GM12878 (cell line): ENCODE data around the gene EFNA1. TPM values are rescaled to one million over a fixed set of nuclear protein-coding genes. Genes with fewer than 3 reads are reported as not detected.
A peak's percentile ranks its signal among the peaks of the same experiment; 100 is the strongest.

ENCODE experiments used
- ATAC-seq: fragments of 200-7000 bp; cut with Tn5 transposase; 3 replicates; pipeline ENCODE4 v1.9.1; 2020; ENCODE audit warnings: mild to moderate bottlenecking, moderate library complexity
- BruUV-seq: library from RNA; stranded (reverse); fragments of 400-500 nt; replicated peaks from 2 replicates; lab custom pipeline; 2021; lab: Mats Ljungman, UMichigan
- CTCF ChIA-PET: fragments of 300-600 bp; sonication (Branson Sonifier 250); formaldehyde crosslinking; extraction: SDS; loops from one replicate; lab custom pipeline; 2021; ENCODE audit warnings: inconsistent platforms; lab: Yijun Ruan, JAX
- POLR2A ChIA-PET: fragments of 350-600 bp; formaldehyde crosslinking; extraction: SDS; loops from one replicate; lab custom pipeline; 2021; ENCODE audit warnings: inconsistent platforms; lab: Charles Lee
- RAD21 ChIA-PET: fragments of 300-600 bp; sonication (Branson Sonifier 250); formaldehyde crosslinking; loops from one replicate; lab custom pipeline; 2023; ENCODE audit warnings: antibody characterized with exemption; ENCODE audit not compliant: unreplicated experiment; lab: Charles Lee
- SMC1A ChIA-PET: fragments of 300-600 bp; sonication (Branson Sonifier 250); formaldehyde crosslinking; loops from one replicate; lab custom pipeline; 2023; ENCODE audit not compliant: unreplicated experiment, uncharacterized antibody; lab: Charles Lee
- DNase-seq: peaks from one replicate; pipeline ENCODE4 v3.0.0-alpha.2; 2011; ENCODE audit warnings: low read depth, low spot score
- FAIRE-seq: peaks from 3 replicates; lab custom pipeline; 2011; peaks lifted over from hg19 to GRCh38; lab: Jason Lieb, UNC
- H2AFZ ChIP-seq: 2 replicates; pipeline ENCODE4 v1.6.0; 2011; ENCODE audit warnings: low read depth, low read length, control low read depth; ENCODE audit not compliant: control insufficient read depth
- H3K27ac ChIP-seq: 2 replicates; pipeline ENCODE4 v1.5.1; 2011; ENCODE audit warnings: control low read depth; ENCODE audit not compliant: control insufficient read depth, insufficient read depth
- H3K27me3 ChIP-seq, 2 experiments: replicated peaks in 1 of 2; 2 replicates each; pipeline versions ENCODE4 v1.6.0 to v1.6.1; 2011; ENCODE audit warnings: low read length in 1 of 2; ENCODE audit not compliant: control insufficient read depth in 2 of 2, insufficient read depth in 2 of 2
- H3K36me3 ChIP-seq, 2 experiments: 2 replicates each; pipeline ENCODE4 v1.5.1; 2011; ENCODE audit warnings: low read length in 1 of 2; ENCODE audit not compliant: control insufficient read depth in 2 of 2, insufficient read depth in 2 of 2
- H3K4me1 ChIP-seq: 2 replicates; pipeline ENCODE4 v1.6.1; 2011; ENCODE audit warnings: mild to moderate bottlenecking, low read length, moderate library complexity, mixed read lengths; ENCODE audit not compliant: control insufficient read depth, insufficient read depth
- H3K4me2 ChIP-seq: 2 replicates; pipeline ENCODE4 v1.6.0; 2011; ENCODE audit warnings: control low read depth; ENCODE audit not compliant: control insufficient read depth, insufficient read depth
- H3K4me3 ChIP-seq: fragments of 200-600 bp; sonication (generic); 2 replicates; pipeline ENCODE4 v1.5.1; 2016
- H3K79me2 ChIP-seq: 2 replicates; pipeline ENCODE4 v1.6.0; 2011; ENCODE audit warnings: low read length; ENCODE audit not compliant: control insufficient read depth, insufficient read depth
- H3K9ac ChIP-seq: 2 replicates; pipeline ENCODE4 v1.8.0; 2011; ENCODE audit warnings: low read length, control low read depth, mixed read lengths; ENCODE audit not compliant: control insufficient read depth, insufficient read depth
- H3K9me3 ChIP-seq: replicated peaks from 3 replicates; pipeline ENCODE4 v1.5.1; 2011; ENCODE audit warnings: mild to moderate bottlenecking, low read length; ENCODE audit not compliant: control insufficient read depth, insufficient read depth
- H4K20me1 ChIP-seq: 2 replicates; pipeline ENCODE4 v1.6.0; 2011; ENCODE audit not compliant: control insufficient read depth, insufficient read depth
- BHLHE40 ChIP-seq, 2 experiments: fragments of 450-650 bp in 1 of 2; IDR thresholded peaks; 2 replicates each; pipeline ENCODE4 v1.6.1; 2011 to 2017; ENCODE audit warnings: low read depth in 2 of 2, borderline replicate concordance in 1 of 2, improper control_type of control experiment in 1 of 2, low read length in 1 of 2, mild to moderate bottlenecking in 1 of 2
- EP300 ChIP-seq, 2 experiments: fragments of 150-350 bp in 1 of 2; IDR thresholded peaks; 2 replicates each; pipeline ENCODE4 v1.6.1; 2011 to 2012; ENCODE audit warnings: low read depth in 2 of 2, low read length in 2 of 2, borderline replicate concordance in 1 of 2, improper control_type of control experiment in 1 of 2, inconsistent platforms in 1 of 2; ENCODE audit not compliant: control insufficient read depth in 1 of 2
- IRF4 ChIP-seq: IDR thresholded peaks from 2 replicates; pipeline ENCODE4 v1.6.1; 2011; ENCODE audit warnings: low read depth, low read length
- JUNB ChIP-seq: IDR thresholded peaks from 2 replicates; pipeline ENCODE4 v1.6.1; 2016; ENCODE audit warnings: antibody characterized with exemption, mild to moderate bottlenecking
- NR2F1 ChIP-seq: fragments of 450-650 bp; conservative IDR thresholded peaks from 2 replicates; pipeline ENCODE4 v1.6.1; 2017; ENCODE audit warnings: mild to moderate bottlenecking
- NRF1 ChIP-seq: conservative IDR thresholded peaks from 2 replicates; pipeline ENCODE4 v1.6.1; 2011; ENCODE audit warnings: mild to moderate bottlenecking, low read depth, low read length, improper control_type of control experiment
- WGBS: methylation state at CpG from one replicate; pipeline ENCODE4 v1.1.6; 2016; ENCODE audit warnings: low lambda C conversion rate; ENCODE audit not compliant: insufficient replicate concordance, insufficient coverage; ENCODE audit errors: missing lambda C conversion rate; 5-methylcytosine and 5-hydroxymethylcytosine counted together
- in situ Hi-C: fragments of 300-500 bp; cut with MboI; formaldehyde crosslinking; loops from 9 replicates; pipeline ENCODE4 v1.14.3; 2018; ENCODE audit warnings: mixed read lengths
- intact Hi-C: fragments of 100-400 bp; cut with micrococcal nuclease; formaldehyde crosslinking; loops from one replicate; pipeline ENCODE4 v1.14.2; 2022; ENCODE audit not compliant: unreplicated experiment
- polyA plus RNA-seq, 11 experiments: library from polyadenylated mRNA; depleted of rRNA in 4 of 11; unstranded in 6 of 11; stranded (reverse) in 5 of 11; fragments of >200 nt; fragmentation: Nextera tagmentation in 4 of 11; fragmentation: Illumina TruSeq in 1 of 11; extraction: Ambion mirVana in 4 of 11; extraction: Trizol in 1 of 11; gene quantifications; 1 replicate in 1 of 11; 2 replicates in 10 of 11; pipeline versions ENCODE4 v1.2.1 to v1.2.3, GENCODE V29; 2011 to 2016; ENCODE audit warnings: inconsistent platforms in 2 of 11, missing spikeins in 2 of 11, low read depth in 1 of 11
- total RNA-seq, 4 experiments: library from RNA; depleted of rRNA in 3 of 4; stranded (reverse); fragments of >200 nt in 3 of 4; fragmentation: Illumina TruSeq in 1 of 4; extraction: Trizol in 1 of 4; gene quantifications; 2 replicates each; pipeline versions ENCODE4 v1.2.1 to v1.2.3, GENCODE V29; 2013 to 2021
- TF ChIP-seq, protein P1 (sequence below): IDR thresholded peaks from 2 replicates; pipeline ENCODE4 v1.6.1; 2012; ENCODE audit warnings: improper control_type of control experiment, low read depth, low read length; ENCODE audit not compliant: insufficient replicate concordance
- TF ChIP-seq, protein P2 (sequence below): fragments of 450-650 bp; IDR thresholded peaks from 2 replicates; pipeline ENCODE4 v1.6.1; 2016; ENCODE audit warnings: mild to moderate bottlenecking, moderate library complexity, borderline replicate concordance

Gene EFNA1
- total and polyA plus RNA-seq, 10 of the 15 experiments (the other 5 are each of a cell fraction or from before 2014, with no cell fraction given) = 0.13 to 7.5 (median 0.28) TPM; not detected in 5

DNA sequence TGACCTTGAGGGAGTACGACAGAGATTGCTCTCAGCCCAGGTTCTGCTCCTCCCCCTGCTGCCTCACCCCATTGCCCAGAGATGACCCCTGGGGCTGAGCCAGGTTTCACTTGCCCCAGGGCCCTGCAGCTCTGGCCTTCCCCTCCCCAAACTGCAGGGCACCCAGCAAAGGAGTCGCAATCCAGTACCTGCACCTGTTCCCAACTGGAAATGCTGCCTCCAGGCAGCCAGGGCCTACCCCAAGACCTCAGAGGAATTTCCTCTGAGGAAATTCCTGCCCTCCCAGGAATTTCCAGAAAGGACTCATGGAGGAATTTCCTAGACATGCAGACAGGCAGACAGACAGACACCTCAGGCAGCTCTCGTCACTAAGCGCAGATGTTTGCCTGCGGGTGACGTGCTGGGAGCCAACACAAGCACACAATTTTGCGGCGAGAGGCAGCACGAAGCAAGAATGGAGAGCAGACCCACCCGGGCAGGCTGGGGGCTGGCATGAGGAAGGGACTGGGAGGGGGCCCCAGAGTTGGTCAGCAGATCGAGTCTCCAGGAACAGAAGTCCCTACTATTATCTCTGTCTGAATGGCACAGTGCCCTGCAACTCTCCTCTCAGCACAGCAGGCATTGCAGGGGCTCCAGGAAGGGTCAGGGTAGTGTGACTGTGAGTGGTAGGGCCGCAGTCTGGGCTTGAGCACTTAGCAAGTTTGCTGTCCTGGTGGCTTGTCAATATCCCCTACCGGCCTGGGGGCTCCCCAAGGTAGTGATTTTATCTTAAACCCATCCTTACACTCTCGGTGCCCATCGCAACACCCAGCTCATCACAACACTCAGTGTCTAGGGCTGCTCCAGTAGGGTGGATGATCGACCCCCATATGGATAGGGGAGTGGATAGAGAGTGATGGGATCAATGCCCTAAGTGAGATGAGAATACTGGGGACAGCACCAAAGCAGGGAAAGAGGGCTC is 2.9 kb upstream of the EFNA1 start:
- ATAC-seq = no peak
- Histone ChIP-seq H3K4me2 (no peak overlapping the region), H3K9me3 (no peaks in the 10 kb centered on the region), H3K4me3 (no peak overlapping the region), H3K4me1 (peaks cover 14% of the 10 kb centered on the region), H4K20me1 (no peaks in the 10 kb centered on the region), H3K27ac (no peak overlapping the region), H2AFZ (no peak overlapping the region), H3K36me3 (no peaks in the 10 kb centered on the region), H3K9ac (no peak overlapping the region), H3K79me2 (no peaks in the 10 kb centered on the region), H3K27me3 (peaks cover 14 to 24% of the 10 kb centered on the region in 2 experiments)
- DNase-seq = no peak
- ChIA-PET POLR2A (interaction anchor here (1.2 to 2.3 kb wide), 2 partner anchors 9 to 10 kb away, joined by 3 to 6 read pairs; no protein-coding TSS in a partner anchor), CTCF (interaction anchor here (1.0 to 1.9 kb wide), 4 partner anchors 33 to 48 kb away, joined by 3 to 6 read pairs (median 4); partner anchors contain the start of gene KRTCAP2), RAD21 (no interaction called here), SMC1A (no interaction called here)
- in situ Hi-C loops (no loop called here), intact Hi-C loops (no loop called here)
- BruUV-seq = no TSS peak
- WGBS = 46% methylated on average over 16 of the region's 16 CpGs
- TF ChIP-seq NRF1 (no peak), JUNB (no peak), BHLHE40 (IDR thresholded peaks at IDR 0.05; ENCODE audit: borderline replicate concordance in 1 of 2, low read depth in 2 of 2, low read length in 1 of 2) (no peak), NR2F1 (0 out of 2 replicates have a peak, but pooled peaks have one; percentile 22), IRF4 (no peak), EP300 (IDR thresholded peaks at IDR 0.05; ENCODE audit: borderline replicate concordance in 1 of 2, control insufficient read depth in 1 of 2, low read depth in 2 of 2, low read length in 2 of 2) (no peak)
- TF ChIP-seq, protein P1, sequence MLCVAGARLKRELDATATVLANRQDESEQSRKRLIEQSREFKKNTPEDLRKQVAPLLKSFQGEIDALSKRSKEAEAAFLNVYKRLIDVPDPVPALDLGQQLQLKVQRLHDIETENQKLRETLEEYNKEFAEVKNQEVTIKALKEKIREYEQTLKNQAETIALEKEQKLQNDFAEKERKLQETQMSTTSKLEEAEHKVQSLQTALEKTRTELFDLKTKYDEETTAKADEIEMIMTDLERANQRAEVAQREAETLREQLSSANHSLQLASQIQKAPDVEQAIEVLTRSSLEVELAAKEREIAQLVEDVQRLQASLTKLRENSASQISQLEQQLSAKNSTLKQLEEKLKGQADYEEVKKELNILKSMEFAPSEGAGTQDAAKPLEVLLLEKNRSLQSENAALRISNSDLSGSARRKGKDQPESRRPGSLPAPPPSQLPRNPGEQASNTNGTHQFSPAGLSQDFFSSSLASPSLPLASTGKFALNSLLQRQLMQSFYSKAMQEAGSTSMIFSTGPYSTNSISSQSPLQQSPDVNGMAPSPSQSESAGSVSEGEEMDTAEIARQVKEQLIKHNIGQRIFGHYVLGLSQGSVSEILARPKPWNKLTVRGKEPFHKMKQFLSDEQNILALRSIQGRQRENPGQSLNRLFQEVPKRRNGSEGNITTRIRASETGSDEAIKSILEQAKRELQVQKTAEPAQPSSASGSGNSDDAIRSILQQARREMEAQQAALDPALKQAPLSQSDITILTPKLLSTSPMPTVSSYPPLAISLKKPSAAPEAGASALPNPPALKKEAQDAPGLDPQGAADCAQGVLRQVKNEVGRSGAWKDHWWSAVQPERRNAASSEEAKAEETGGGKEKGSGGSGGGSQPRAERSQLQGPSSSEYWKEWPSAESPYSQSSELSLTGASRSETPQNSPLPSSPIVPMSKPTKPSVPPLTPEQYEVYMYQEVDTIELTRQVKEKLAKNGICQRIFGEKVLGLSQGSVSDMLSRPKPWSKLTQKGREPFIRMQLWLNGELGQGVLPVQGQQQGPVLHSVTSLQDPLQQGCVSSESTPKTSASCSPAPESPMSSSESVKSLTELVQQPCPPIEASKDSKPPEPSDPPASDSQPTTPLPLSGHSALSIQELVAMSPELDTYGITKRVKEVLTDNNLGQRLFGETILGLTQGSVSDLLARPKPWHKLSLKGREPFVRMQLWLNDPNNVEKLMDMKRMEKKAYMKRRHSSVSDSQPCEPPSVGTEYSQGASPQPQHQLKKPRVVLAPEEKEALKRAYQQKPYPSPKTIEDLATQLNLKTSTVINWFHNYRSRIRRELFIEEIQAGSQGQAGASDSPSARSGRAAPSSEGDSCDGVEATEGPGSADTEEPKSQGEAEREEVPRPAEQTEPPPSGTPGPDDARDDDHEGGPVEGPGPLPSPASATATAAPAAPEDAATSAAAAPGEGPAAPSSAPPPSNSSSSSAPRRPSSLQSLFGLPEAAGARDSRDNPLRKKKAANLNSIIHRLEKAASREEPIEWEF = no peak
- TF ChIP-seq, protein P2, sequence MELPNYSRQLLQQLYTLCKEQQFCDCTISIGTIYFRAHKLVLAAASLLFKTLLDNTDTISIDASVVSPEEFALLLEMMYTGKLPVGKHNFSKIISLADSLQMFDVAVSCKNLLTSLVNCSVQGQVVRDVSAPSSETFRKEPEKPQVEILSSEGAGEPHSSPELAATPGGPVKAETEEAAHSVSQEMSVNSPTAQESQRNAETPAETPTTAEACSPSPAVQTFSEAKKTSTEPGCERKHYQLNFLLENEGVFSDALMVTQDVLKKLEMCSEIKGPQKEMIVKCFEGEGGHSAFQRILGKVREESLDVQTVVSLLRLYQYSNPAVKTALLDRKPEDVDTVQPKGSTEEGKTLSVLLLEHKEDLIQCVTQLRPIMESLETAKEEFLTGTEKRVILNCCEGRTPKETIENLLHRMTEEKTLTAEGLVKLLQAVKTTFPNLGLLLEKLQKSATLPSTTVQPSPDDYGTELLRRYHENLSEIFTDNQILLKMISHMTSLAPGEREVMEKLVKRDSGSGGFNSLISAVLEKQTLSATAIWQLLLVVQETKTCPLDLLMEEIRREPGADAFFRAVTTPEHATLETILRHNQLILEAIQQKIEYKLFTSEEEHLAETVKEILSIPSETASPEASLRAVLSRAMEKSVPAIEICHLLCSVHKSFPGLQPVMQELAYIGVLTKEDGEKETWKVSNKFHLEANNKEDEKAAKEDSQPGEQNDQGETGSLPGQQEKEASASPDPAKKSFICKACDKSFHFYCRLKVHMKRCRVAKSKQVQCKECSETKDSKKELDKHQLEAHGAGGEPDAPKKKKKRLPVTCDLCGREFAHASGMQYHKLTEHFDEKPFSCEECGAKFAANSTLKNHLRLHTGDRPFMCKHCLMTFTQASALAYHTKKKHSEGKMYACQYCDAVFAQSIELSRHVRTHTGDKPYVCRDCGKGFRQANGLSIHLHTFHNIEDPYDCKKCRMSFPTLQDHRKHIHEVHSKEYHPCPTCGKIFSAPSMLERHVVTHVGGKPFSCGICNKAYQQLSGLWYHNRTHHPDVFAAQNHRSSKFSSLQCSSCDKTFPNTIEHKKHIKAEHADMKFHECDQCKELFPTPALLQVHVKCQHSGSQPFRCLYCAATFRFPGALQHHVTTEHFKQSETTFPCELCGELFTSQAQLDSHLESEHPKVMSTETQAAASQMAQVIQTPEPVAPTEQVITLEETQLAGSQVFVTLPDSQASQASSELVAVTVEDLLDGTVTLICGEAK = no peak
- no peak for FAIRE-seq
